Colonic mucosa (tissue), 4 donors: ENCODE data around the gene SORT1. TPM values are rescaled to one million over a fixed set of nuclear protein-coding genes. Genes with fewer than 3 reads are reported as not detected.

ENCODE experiments used
- DNase-seq: peaks from one replicate; pipeline ENCODE4 v3.0.0-alpha.2; 2020
- H3K27ac ChIP-seq: fragments of 200-600 bp; one replicate; pipeline ENCODE4 v1.8.0; 2021
- H3K27me3 ChIP-seq: fragments of 200-600 bp; one replicate; pipeline ENCODE4 v1.8.0; 2021
- H3K36me3 ChIP-seq: fragments of 200-600 bp; one replicate; pipeline ENCODE4 v1.8.0; 2021
- H3K4me1 ChIP-seq: fragments of 200-600 bp; one replicate; pipeline ENCODE4 v1.8.0; 2021; ENCODE audit warnings: mild to moderate bottlenecking
- H3K4me3 ChIP-seq: fragments of 200-600 bp; one replicate; pipeline ENCODE4 v1.8.0; 2021
- H3K9ac ChIP-seq, 2 donors: one replicate each; pipeline ENCODE4 v1.7.0; 2013; ENCODE audit warnings: control low read depth in 2 of 2, low read depth in 2 of 2, low read length in 2 of 2
- H3K9me3 ChIP-seq: fragments of 200-600 bp; one replicate; pipeline ENCODE4 v1.8.0; 2021
- CTCF ChIP-seq: fragments of 200-600 bp; IDR thresholded peaks from one replicate; pipeline ENCODE4 v1.8.0; 2022; ENCODE audit warnings: antibody characterized with exemption, mild to moderate bottlenecking
- intact Hi-C: fragments of 100-400 bp; cut with DNase I; formaldehyde crosslinking; loops from one replicate; pipeline ENCODE4 v1.14.1; 2022
- total RNA-seq, 2 donors: library from RNA; stranded (reverse); fragmentation: NEBNext Ultra II Directional in 1 of 2; extraction: Animal tissue kit (Norgen Biotek cat#: 25700) in 1 of 2; gene quantifications; one replicate each; pipeline ENCODE4 v1.2.1, GENCODE V29; 2021
- donor health status: healthy.
- donor health status: DM: no; HTN: no; CAD: no.
- donor health status: DM: no; HTN: no; CAD: no.

Gene SORT1
- total RNA-seq, 2 donors from 2014 or later = 76.2 to 134 TPM

- Histone ChIP-seq H3K36me3 (no peaks in the 10 kb centered on the region), H3K4me3 (no peak overlapping the region), H3K9me3 (no peaks in the 10 kb centered on the region), H3K9ac (no peak overlapping the region), H3K27ac (no peak overlapping the region), H3K4me1 (no peaks in the 10 kb centered on the region), H3K27me3 (no peaks in the 10 kb centered on the region)
- intact Hi-C loops = loop anchor here (5.0 kb wide), 1 partner anchor 43 kb away; no protein-coding TSS in a partner anchor
- no peak for TF ChIP-seq CTCF
- DNase-seq = no peak
Measured at GRCh38 chr1:109434484-109434883, 36.8 kb upstream of the SORT1 start.

GRCh38 chr1:109433322-109433721, 35.6 kb upstream of the SORT1 start:
- H3K27me3 ChIP-seq = no peaks in the 10 kb centered on the region
- no peak for TF ChIP-seq CTCF
- no peaks in the 10 kb centered on the region for H3K4me1 ChIP-seq
- H3K36me3 ChIP-seq = no peaks in the 10 kb centered on the region
- DNase-seq = no peak
- no peak overlapping the region for H3K9ac ChIP-seq
- H3K9me3 ChIP-seq = no peaks in the 10 kb centered on the region
- no peak overlapping the region for H3K27ac ChIP-seq
- intact Hi-C loops = loop anchor here (5.0 kb wide), 1 partner anchor 44 kb away; no protein-coding TSS in a partner anchor
- no peak overlapping the region for H3K4me3 ChIP-seq

GRCh38 chr1:109432336-109432735, 34.6 kb upstream of the SORT1 start:
- intact Hi-C loops = loop anchor here (5.0 kb wide), 1 partner anchor 45 kb away; no protein-coding TSS in a partner anchor
- no peak overlapping the region for H3K9ac ChIP-seq
- DNase-seq = no peak
- H3K4me3 ChIP-seq = no peak overlapping the region
- TF ChIP-seq CTCF = no peak
- peaks cover 5% of the 10 kb centered on the region for H3K4me1 ChIP-seq
- H3K36me3 ChIP-seq = no peaks in the 10 kb centered on the region
- no peaks in the 10 kb centered on the region for H3K27me3 ChIP-seq
- H3K9me3 ChIP-seq = no peaks in the 10 kb centered on the region
- H3K27ac ChIP-seq = no peak overlapping the region

GRCh38 chr1:109427171-109427467, 29.4 kb upstream of the SORT1 start:
- Histone ChIP-seq H3K9me3 (no peaks in the 10 kb centered on the region), H3K4me3 (peak overlapping the region; percentile 92), H3K4me1 (peaks cover 18% of the 10 kb centered on the region), H3K27me3 (no peaks in the 10 kb centered on the region), H3K27ac (peak overlapping the region; percentile 93), H3K9ac (peak overlapping the region; percentile 31 to 86), H3K36me3 (no peaks in the 10 kb centered on the region)
- no peak for TF ChIP-seq CTCF
- DNase-seq = no peak
- intact Hi-C loops = loop anchor here (10.0 kb wide), 1 partner anchor 108 kb away; the partner anchor contains the start of gene GPR61

- intact Hi-C loops = loop anchor here (10.0 kb wide), 1 partner anchor 108 kb away; the partner anchor contains the start of gene GPR61
- H3K9ac ChIP-seq = peak within 1 kb of the TSS; percentile 53 to 86
- H3K27ac ChIP-seq = peak within 1 kb of the TSS; percentile 93
- peak; percentile 97 for DNase-seq
- peaks cover 18% of the 10 kb centered on the region for H3K4me1 ChIP-seq
- H3K4me3 ChIP-seq = peak within 1 kb of the TSS; percentile 92
- no peaks in the 10 kb centered on the region for H3K9me3 ChIP-seq
- H3K27me3 ChIP-seq = no peaks in the 10 kb centered on the region
- no peaks in the 10 kb centered on the region for H3K36me3 ChIP-seq
- no peak for TF ChIP-seq CTCF
Measured at GRCh38 chr1:109426281-109427170, 28.8 kb upstream of the SORT1 start, which contains the start of gene PSMA5. PSMA5 (minus strand) TSS chr1:109426448; CDS start chr1:109426330, 118 bp downstream.
